OCI-LY1 (cell line): ENCODE data around the gene SF3B3.

Experiments
- CTCF ChIP-seq: fragments of 200-600 bp; sonication (generic), shearing (Covaris generic); IDR thresholded peaks from 2 replicates; pipeline ENCODE4 v1.5.1; 2017; ENCODE audit warnings: mild to moderate bottlenecking, antibody characterized with exemption, low read length, moderate library complexity, mixed read lengths
- EZH2 ChIP-seq: fragments of 200-600 bp; sonication (generic), shearing (Covaris generic); IDR thresholded peaks from 2 replicates; pipeline ENCODE4 v1.8.0; 2017; ENCODE audit warnings: borderline replicate concordance, mixed run types, mild to moderate bottlenecking, antibody characterized with exemption, low read length, moderate library complexity, mixed read lengths

- TF ChIP-seq CTCF (no peak), EZH2 (no peak)
Measured at GRCh38 chr16:70496513-70496912, 27.1 kb upstream of the SF3B3 start.
